ENCODE measurements around the gene CCDC40. TPM values are rescaled to one million over a fixed set of nuclear protein-coding genes. Genes with fewer than 3 reads are reported as not detected.

CCDC40 gene
- total RNA-seq, 1 donor from 2014 or later, result 7.7 TPM

DNA sequence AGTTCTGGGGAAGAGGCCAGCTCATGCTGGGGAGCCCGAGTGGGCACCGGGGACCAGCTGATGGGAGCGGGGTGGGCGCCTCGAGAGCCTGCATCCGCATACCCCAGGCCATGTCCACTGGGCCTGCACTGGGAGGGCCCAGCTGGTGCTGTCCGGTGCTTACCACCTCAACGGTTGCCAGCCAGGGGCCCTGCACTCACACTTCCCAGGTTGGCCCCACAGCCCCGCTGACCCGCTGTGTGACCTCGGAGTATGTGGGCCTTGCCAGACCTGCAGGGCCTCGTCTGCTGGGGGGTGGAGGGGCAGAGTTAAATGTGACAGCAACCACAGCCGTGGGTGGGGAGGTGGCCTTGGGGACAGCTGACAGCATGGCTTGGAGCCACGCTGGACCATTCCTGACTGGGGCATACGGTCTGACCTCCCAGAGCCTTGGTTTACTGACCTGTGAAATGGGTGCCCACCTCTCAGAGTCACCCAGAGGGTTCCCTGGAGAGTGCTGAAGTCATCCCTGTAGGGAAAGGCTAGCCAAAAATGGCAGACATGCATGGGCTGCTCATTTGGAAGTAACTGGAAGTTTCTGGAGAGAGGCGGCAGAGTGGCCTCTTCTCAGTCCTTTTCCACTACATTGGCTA is 59.5 kb downstream of the CCDC40 start:
- DNase-seq (ENCODE audit: low spot score), result no peak
- peaks cover 12% of the 10 kb centered on the region for H3K27me3 Mint-ChIP-seq (ENCODE audit: unreplicated experiment)
- H3K36me3 Mint-ChIP-seq (ENCODE audit: low read depth, unreplicated experiment), result peaks cover 3% of the 10 kb centered on the region
- no peak overlapping the region for H3K27ac Mint-ChIP-seq (ENCODE audit: unreplicated experiment)
- peaks cover 2% of the 10 kb centered on the region for H3K4me1 Mint-ChIP-seq (ENCODE audit: unreplicated experiment)
- H3K4me3 Mint-ChIP-seq (ENCODE audit: unreplicated experiment), result no peak overlapping the region
- H3K9me3 Mint-ChIP-seq (ENCODE audit: unreplicated experiment), result no peaks in the 10 kb centered on the region
- TF ChIP-seq CTCF (IDR thresholded peaks at IDR 0.05; ENCODE audit: unreplicated experiment), result no peak

DNA sequence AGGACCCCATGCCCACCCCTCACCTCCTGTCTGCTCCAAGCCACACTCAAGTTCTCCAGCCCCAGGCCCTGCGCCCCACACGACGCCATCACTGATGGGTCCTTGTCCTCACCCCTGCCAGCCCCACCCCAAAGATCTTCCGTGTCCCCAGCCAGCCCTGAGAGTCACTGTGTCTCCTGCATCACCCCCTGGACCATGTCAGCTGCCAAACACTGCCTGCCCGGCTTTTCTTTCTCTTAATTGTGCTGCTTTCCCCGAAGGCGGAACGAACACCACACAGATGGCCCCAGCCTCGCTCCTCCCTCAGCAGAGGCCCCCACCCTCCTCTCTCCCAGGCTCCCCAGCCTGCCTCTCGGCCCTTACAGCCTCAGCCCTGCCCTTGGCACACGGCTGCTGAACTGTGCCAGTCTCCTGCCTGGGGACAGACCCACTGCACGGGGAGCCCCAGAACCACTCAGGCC is 60.1 kb downstream of the CCDC40 start:
- Mint-ChIP-seq H3K27me3 (ENCODE audit: unreplicated experiment) (peaks cover 12% of the 10 kb centered on the region), H3K9me3 (ENCODE audit: unreplicated experiment) (no peaks in the 10 kb centered on the region), H3K4me1 (ENCODE audit: unreplicated experiment) (peaks cover 2% of the 10 kb centered on the region), H3K36me3 (ENCODE audit: low read depth, unreplicated experiment) (no peaks in the 10 kb centered on the region), H3K27ac (ENCODE audit: unreplicated experiment) (no peak overlapping the region), H3K4me3 (ENCODE audit: unreplicated experiment) (no peak overlapping the region)
- no peak for TF ChIP-seq CTCF (IDR thresholded peaks at IDR 0.05; ENCODE audit: unreplicated experiment)
- DNase-seq (ENCODE audit: low spot score), result no peak

- H3K27me3 Mint-ChIP-seq (ENCODE audit: unreplicated experiment), result peaks cover 12% of the 10 kb centered on the region
- no peaks in the 10 kb centered on the region for H3K9me3 Mint-ChIP-seq (ENCODE audit: unreplicated experiment)
- no peak for TF ChIP-seq CTCF (IDR thresholded peaks at IDR 0.05; ENCODE audit: unreplicated experiment)
- H3K4me3 Mint-ChIP-seq (ENCODE audit: unreplicated experiment), result no peak overlapping the region
- H3K4me1 Mint-ChIP-seq (ENCODE audit: unreplicated experiment), result peaks cover 2% of the 10 kb centered on the region
- DNase-seq (ENCODE audit: low spot score), result no peak
- peak overlapping the region; percentile 72 for H3K27ac Mint-ChIP-seq (ENCODE audit: unreplicated experiment)
- H3K36me3 Mint-ChIP-seq (ENCODE audit: low read depth, unreplicated experiment), result no peaks in the 10 kb centered on the region
These were observed 60.7 kb downstream of the CCDC40 start for GRCh38 chr17:80097127-80097621.

DNA sequence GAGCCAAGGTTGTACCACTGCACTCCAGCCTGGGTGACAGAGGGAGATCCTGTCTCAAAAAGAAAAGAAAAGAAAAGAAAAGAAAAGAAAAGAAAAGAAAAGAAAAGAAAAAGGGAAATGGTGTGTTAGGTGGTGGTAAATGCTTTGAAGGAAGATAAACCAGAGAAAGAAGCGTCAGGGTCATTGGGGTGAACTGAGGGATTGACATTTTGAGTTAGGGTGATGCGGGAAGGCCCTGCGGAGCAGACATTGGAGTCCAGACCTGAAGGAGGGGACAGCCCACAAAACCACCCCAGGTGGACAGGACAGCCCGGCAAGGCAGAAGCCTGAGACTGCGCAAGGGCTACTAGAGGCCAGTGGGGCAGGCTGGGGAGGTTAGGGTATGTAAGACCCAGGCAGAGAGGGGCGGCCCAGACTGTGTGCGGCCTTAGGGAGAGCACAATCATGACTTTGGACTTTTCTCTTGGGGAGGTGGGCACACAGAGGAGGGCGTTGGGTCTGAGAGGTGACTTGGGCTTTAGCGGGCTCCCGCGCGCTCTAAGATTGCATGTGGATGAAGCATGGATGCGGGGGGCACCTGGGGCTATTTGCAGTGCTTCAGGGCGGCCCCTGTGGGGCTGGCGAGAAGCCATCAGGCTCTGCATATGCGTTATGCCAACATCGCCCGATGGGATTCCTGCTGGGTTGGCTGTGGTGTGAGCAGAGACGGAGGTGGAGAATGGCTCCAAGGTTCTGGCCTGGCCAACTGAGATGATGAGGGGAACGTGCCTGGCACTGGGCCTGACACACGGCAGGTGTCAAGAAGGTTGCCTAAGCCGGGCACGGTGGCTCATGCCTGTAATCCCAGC is 61.6 kb downstream of the CCDC40 start:
- H3K27me3 Mint-ChIP-seq (ENCODE audit: unreplicated experiment), result peaks cover 15% of the 10 kb centered on the region
- H3K4me3 Mint-ChIP-seq (ENCODE audit: unreplicated experiment), result no peak overlapping the region
- H3K9me3 Mint-ChIP-seq (ENCODE audit: unreplicated experiment), result no peaks in the 10 kb centered on the region
- H3K4me1 Mint-ChIP-seq (ENCODE audit: unreplicated experiment), result peaks cover 2% of the 10 kb centered on the region
- no peak for TF ChIP-seq CTCF (IDR thresholded peaks at IDR 0.05; ENCODE audit: unreplicated experiment)
- no peak for DNase-seq (ENCODE audit: low spot score)
- no peak overlapping the region for H3K27ac Mint-ChIP-seq (ENCODE audit: unreplicated experiment)
- H3K36me3 Mint-ChIP-seq (ENCODE audit: low read depth, unreplicated experiment), result no peaks in the 10 kb centered on the region
